ENCODE data around the gene VAT1.
"Not testable (repeated sequence)": the region's sequence is repeated elsewhere in the genome, so short reads cannot be mapped to it uniquely, and the experiment has no call there.

The VAT1 gene

GRCh38 chr17:42975265-42975664 is 46.9 kb downstream of the VAT1 start:
- no peak overlapping the region for H3K4me3 ChIP-seq (ENCODE audit: low read depth, low read length)
- TF ChIP-seq CTCF (IDR thresholded peaks at IDR 0.05; ENCODE audit: borderline replicate concordance, insufficient read depth, low read depth, low read length), result no peak

GRCh38 chr17:42973323-42973722 is 48.9 kb downstream of the VAT1 start:
- not testable (repeated sequence) for H3K4me3 ChIP-seq (ENCODE audit: low read depth, low read length)

- no peak for TF ChIP-seq CTCF (IDR thresholded peaks at IDR 0.05; ENCODE audit: borderline replicate concordance, insufficient read depth, low read depth, low read length)
Observed at GRCh38 chr17:42971589-42971988, 50.6 kb downstream of the VAT1 start.

DNA sequence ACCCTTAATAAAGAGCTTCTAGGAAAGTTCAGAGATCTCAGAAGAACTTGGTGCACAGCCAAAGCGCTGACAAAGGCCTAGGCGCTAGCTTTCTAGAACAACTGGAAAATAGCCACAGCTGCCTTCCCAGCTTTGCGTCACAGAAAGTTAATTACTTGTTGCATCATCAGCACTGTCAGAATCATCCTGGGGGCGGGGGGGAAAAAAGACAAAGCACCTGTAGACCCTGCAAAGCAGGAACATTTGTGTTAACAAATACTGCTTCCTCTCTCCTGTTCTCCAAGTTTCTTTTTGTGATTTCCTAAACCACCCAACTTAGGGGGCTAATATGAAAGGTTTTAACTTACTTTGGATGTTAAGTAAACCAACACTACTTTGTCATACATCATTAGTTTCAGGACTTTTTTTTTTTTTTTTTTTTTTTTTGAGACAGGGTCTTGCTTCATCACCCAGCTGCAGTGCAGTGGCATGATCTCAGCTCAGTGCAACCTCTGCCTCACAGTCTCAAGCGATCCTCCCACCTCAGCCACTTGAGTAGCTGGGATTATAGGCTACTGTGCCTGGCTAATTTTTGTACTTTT is 53.1 kb downstream of the VAT1 start:
- no peak overlapping the region for H3K4me3 ChIP-seq (ENCODE audit: low read depth, low read length)
- no peak for TF ChIP-seq CTCF (IDR thresholded peaks at IDR 0.05; ENCODE audit: borderline replicate concordance, insufficient read depth, low read depth, low read length)

More at GRCh38 chr17:42971589-42971988, 50.6 kb downstream of the VAT1 start:
- no peak overlapping the region for H3K4me3 ChIP-seq (ENCODE audit: low read depth, low read length)

- no peak for TF ChIP-seq CTCF (IDR thresholded peaks at IDR 0.05; ENCODE audit: borderline replicate concordance, insufficient read depth, low read depth, low read length)
- no peak overlapping the region for H3K4me3 ChIP-seq (ENCODE audit: low read depth, low read length)
Observed at GRCh38 chr17:42967925-42968324, 54.3 kb downstream of the VAT1 start.

All from GM12875 (cell line).